Measurements from ENCODE around the gene PDE9A. TPM values are rescaled to one million over a fixed set of nuclear protein-coding genes. Genes with fewer than 3 reads are reported as not detected.
"Not testable (repeated sequence)": the region's sequence is repeated elsewhere in the genome, so short reads cannot be mapped to it uniquely, and the experiment has no call there.

PDE9A gene
- total and polyA plus RNA-seq, 5 donors from 2014 or later, result 1.4 to 7.3 (median 2.6) TPM

DNA sequence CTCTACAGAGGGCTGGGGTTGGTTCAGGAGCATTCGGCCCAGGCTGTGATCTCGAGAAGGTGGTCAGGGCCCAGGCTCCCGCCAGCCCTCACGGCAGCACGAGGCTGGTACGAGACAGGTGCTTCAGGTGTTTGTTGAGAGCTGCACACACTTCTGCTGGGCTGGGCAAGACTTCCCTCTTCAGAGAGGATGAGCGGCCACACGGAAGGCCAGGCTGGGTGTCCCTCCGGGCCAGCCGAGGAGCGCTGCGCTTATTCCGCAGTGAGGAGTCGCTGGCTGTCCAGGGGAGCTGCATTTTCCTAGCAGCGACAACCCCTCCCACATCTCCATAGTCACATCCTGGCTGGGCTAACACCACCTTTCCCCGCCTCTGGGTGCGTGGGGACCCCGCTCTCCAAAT, 50.5 kb downstream of the PDE9A start:
- no peak overlapping the region for H3K4me3 Mint-ChIP-seq
- Histone ChIP-seq H3K36me3 (ENCODE audit: control insufficient read depth, insufficient read depth, low read length) (no peaks in the 10 kb centered on the region), H3K4me1 (ENCODE audit: control insufficient read depth, insufficient read depth, low read length, poor library complexity, severe bottlenecking) (no peaks in the 10 kb centered on the region), H3K9me3 (ENCODE audit: control insufficient read depth in 2 of 2, low read length in 2 of 2) (no peaks in the 10 kb centered on the region), H3K27me3 (ENCODE audit: control insufficient read depth, insufficient read depth, low read length) (no peaks in the 10 kb centered on the region), H3K27ac (ENCODE audit: insufficient read depth, low read length, poor library complexity, severe bottlenecking) (no peak overlapping the region), H3K4me3 (ENCODE audit: low read depth, low read length) (no peak overlapping the region)
- ATAC-seq (ENCODE audit: low read depth in 2 of 2), result no peak
- H3K9me3 Mint-ChIP-seq, result peaks cover 0 to 1% (median 0%) of the 10 kb centered on the region in 7 donors
- H3K4me1 Mint-ChIP-seq, result peaks cover 0 to 4% (median 2%) of the 10 kb centered on the region in 4 donors
- peak overlapping the region in 1 of 3 donors; percentile 57 for H3K27ac Mint-ChIP-seq
- DNase-seq, result no peak
- H3K36me3 Mint-ChIP-seq, result peaks cover 14% of the 10 kb centered on the region
- no peaks in the 10 kb centered on the region for H3K27me3 Mint-ChIP-seq

DNA sequence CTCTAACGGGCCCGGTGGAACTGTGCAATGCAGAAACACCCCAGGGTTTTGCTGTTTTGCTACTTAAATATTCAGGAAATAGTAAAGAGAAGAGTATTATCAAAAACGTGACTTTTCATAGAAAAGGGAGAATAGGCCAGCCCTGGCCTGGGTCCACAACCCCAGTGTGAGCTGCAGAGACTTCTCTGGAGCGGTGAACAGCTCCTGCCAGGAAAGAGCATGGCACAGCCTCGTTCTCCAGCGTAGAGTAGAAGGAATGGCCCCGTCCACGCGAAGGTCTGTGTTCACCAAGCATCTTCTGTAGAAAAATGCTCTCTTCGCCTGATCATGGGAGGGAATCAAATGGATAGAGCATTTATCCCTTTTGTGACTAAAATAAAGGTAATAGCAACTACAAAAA, 51.4 kb downstream of the PDE9A start:
- no peak overlapping the region for H3K4me3 ChIP-seq (ENCODE audit: low read depth, low read length)
- no peaks in the 10 kb centered on the region for H3K27me3 Mint-ChIP-seq
- no peak overlapping the region for H3K4me3 Mint-ChIP-seq
- H3K36me3 ChIP-seq (ENCODE audit: control insufficient read depth, insufficient read depth, low read length), result no peaks in the 10 kb centered on the region
- H3K27me3 ChIP-seq (ENCODE audit: control insufficient read depth, insufficient read depth, low read length), result no peaks in the 10 kb centered on the region
- no peak overlapping the region for H3K27ac ChIP-seq (ENCODE audit: insufficient read depth, low read length, poor library complexity, severe bottlenecking)
- DNase-seq (no peak), ATAC-seq (ENCODE audit: low read depth in 2 of 2) (no peak)
- no peaks in the 10 kb centered on the region for H3K9me3 ChIP-seq (ENCODE audit: control insufficient read depth in 2 of 2, low read length in 2 of 2)
- peak overlapping the region in 1 of 3 donors; percentile 52 for H3K27ac Mint-ChIP-seq
- no peaks in the 10 kb centered on the region for H3K4me1 ChIP-seq (ENCODE audit: control insufficient read depth, insufficient read depth, low read length, poor library complexity, severe bottlenecking)
- peaks cover 15% of the 10 kb centered on the region for H3K36me3 Mint-ChIP-seq
- H3K4me1 Mint-ChIP-seq, result peaks cover 0 to 4% (median 2%) of the 10 kb centered on the region in 4 donors
- peaks cover 0 to 1% (median 0%) of the 10 kb centered on the region in 7 donors for H3K9me3 Mint-ChIP-seq

DNA sequence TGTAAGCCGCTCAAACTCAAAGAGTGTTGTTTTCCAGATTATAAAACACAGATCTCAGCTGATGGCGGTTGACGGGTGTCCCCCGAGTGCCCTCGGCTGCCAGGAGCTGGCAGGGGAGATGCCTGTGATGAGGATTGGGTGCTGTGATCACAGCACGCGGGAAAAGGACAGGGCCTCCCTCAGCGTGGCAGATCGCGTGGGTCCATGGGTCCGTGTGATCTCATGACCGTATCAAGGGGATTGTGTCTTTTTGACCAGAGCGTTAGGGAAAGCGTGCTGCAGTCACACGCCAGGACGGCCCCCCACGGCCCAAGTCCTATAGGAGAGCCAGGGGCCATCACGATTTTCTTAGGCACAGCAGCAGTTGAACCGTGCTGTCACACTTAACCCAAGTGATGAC, 51.9 kb downstream of the PDE9A start:
- no peaks in the 10 kb centered on the region for H3K4me1 ChIP-seq (ENCODE audit: control insufficient read depth, insufficient read depth, low read length, poor library complexity, severe bottlenecking)
- H3K4me3 Mint-ChIP-seq, result no peak overlapping the region
- no peak overlapping the region for H3K27ac Mint-ChIP-seq

DNA sequence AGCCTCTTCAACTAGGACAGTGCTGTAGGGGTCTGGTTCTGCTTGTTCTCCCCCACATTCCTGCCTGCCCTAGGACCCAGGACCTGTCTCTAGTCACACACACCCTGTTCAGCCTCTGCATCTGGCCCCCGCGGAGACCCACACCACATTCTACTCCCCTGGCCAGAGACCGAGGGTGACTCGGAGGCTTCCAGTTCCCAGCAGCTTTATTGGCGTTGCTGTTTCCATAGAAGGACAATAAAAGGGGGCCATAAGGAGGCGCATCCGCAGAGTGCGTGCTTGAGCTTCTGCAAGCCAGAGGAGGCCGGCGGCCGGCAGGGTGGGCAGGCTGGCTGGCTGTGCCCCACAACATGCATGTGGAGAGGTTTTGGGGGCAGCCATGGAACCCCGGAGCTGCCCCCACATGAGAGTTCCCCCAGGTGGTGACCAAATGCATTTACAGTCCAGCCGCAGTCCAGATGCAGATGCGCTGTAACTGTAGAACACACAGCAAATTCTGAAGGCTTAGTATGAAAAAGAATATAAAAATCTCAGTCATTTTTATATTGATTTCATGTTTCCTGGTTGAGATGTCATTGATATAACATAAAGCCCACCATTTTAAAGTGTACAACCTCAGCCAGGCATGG, 52.4 kb downstream of the PDE9A start:
- Mint-ChIP-seq H3K9me3 (peaks cover 0 to 1% (median 0%) of the 10 kb centered on the region in 7 donors), H3K36me3 (peaks cover 15% of the 10 kb centered on the region), H3K27me3 (no peaks in the 10 kb centered on the region), H3K27ac (peak overlapping the region in 1 of 3 donors; percentile 25), H3K4me1 (peaks cover 0 to 4% (median 2%) of the 10 kb centered on the region in 4 donors), H3K4me3 (no peak overlapping the region)
- DNase-seq (no peak), ATAC-seq (ENCODE audit: low read depth in 2 of 2) (no peak)
- Histone ChIP-seq H3K36me3 (ENCODE audit: control insufficient read depth, insufficient read depth, low read length) (no peaks in the 10 kb centered on the region), H3K4me3 (ENCODE audit: low read depth, low read length) (no peak overlapping the region), H3K9me3 (ENCODE audit: control insufficient read depth in 2 of 2, low read length in 2 of 2) (no peaks in the 10 kb centered on the region), H3K4me1 (ENCODE audit: control insufficient read depth, insufficient read depth, low read length, poor library complexity, severe bottlenecking) (no peaks in the 10 kb centered on the region), H3K27ac (ENCODE audit: insufficient read depth, low read length, poor library complexity, severe bottlenecking) (no peak overlapping the region), H3K27me3 (ENCODE audit: control insufficient read depth, insufficient read depth, low read length) (no peaks in the 10 kb centered on the region)

More for the DNA sequence above, 51.9 kb downstream of the PDE9A start:
- Histone ChIP-seq H3K9me3 (ENCODE audit: control insufficient read depth in 2 of 2, low read length in 2 of 2) (no peaks in the 10 kb centered on the region), H3K27ac (ENCODE audit: insufficient read depth, low read length, poor library complexity, severe bottlenecking) (no peak overlapping the region), H3K4me3 (ENCODE audit: low read depth, low read length) (no peak overlapping the region), H3K36me3 (ENCODE audit: control insufficient read depth, insufficient read depth, low read length) (no peaks in the 10 kb centered on the region), H3K27me3 (ENCODE audit: control insufficient read depth, insufficient read depth, low read length) (no peaks in the 10 kb centered on the region)
- DNase-seq (no peak), ATAC-seq (ENCODE audit: low read depth in 2 of 2) (no peak)
- Mint-ChIP-seq H3K4me1 (peaks cover 0 to 4% (median 2%) of the 10 kb centered on the region in 4 donors), H3K9me3 (peaks cover 0 to 1% (median 0%) of the 10 kb centered on the region in 7 donors), H3K36me3 (peaks cover 15% of the 10 kb centered on the region), H3K27me3 (no peaks in the 10 kb centered on the region)

DNA sequence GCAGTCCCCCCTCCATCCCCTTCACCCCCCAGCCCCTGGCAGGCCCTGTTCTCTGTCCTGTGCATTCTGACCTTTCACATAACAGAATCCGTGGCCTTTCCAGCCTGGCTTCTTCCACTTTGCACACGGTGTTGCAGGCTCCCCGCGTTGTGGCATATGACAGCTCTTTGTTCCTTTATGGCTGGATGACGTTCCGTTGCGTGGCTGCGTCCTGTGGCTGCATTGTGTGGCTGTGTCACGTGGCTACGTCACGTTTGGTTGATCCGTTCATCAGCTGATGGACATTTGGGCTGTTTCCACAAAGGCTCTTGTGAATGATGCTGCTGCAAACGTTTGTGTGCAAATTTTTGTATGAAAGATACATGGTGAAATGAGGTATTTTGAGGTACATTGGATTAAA, 53.3 kb downstream of the PDE9A start:
- ATAC-seq (ENCODE audit: low read depth in 2 of 2) (no peak), DNase-seq (no peak)
- H3K4me1 Mint-ChIP-seq, result peaks cover 0 to 4% (median 2%) of the 10 kb centered on the region in 4 donors
- Histone ChIP-seq H3K36me3 (ENCODE audit: control insufficient read depth, insufficient read depth, low read length) (no peaks in the 10 kb centered on the region), H3K4me1 (ENCODE audit: control insufficient read depth, insufficient read depth, low read length, poor library complexity, severe bottlenecking) (no peaks in the 10 kb centered on the region), H3K27ac (ENCODE audit: insufficient read depth, low read length, poor library complexity, severe bottlenecking) (no peak overlapping the region), H3K4me3 (ENCODE audit: low read depth, low read length) (no peak overlapping the region), H3K9me3 (ENCODE audit: control insufficient read depth in 2 of 2, low read length in 2 of 2) (no peaks in the 10 kb centered on the region), H3K27me3 (ENCODE audit: control insufficient read depth, insufficient read depth, low read length) (no peaks in the 10 kb centered on the region)
- peaks cover 0 to 1% (median 0%) of the 10 kb centered on the region in 7 donors for H3K9me3 Mint-ChIP-seq
- H3K36me3 Mint-ChIP-seq, result peaks cover 15% of the 10 kb centered on the region
- no peaks in the 10 kb centered on the region for H3K27me3 Mint-ChIP-seq
- H3K27ac Mint-ChIP-seq, result no peak overlapping the region
- no peak overlapping the region for H3K4me3 Mint-ChIP-seq

DNA sequence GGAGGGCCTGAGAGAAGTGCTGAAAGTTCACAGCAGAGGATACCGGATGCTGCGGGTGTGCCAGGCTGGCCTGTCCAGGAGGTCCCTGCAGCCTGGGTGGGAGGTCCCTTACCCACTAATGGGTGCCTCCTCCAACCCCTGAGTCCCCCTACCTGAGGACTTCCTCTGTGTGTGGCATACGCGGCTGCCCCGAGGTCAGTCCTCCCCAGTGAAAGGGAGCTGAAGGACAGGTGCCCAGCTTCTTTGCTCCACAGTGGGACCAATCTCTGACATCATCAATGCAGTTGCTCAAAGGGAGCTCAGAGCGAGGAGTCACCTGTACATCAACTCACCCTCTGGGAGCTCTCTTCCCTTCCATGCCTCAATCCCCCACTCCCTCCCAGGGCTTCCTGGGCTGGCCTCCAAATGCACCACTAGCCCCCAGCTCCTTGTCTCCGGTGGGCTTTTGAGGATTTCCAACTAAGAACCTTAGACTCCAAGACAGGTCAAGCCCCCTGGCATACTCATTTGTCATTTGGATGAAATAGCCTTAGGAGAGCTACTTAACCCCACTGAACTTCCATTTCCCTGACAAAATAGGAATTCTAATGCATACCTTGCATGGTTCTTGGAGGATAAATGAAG, 53.9 kb downstream of the PDE9A start:
- no peaks in the 10 kb centered on the region for H3K9me3 ChIP-seq (ENCODE audit: control insufficient read depth in 2 of 2, low read length in 2 of 2)
- no peaks in the 10 kb centered on the region for H3K27me3 ChIP-seq (ENCODE audit: control insufficient read depth, insufficient read depth, low read length)
- DNase-seq (no peak), ATAC-seq (ENCODE audit: low read depth in 2 of 2) (no peak)
- peaks cover 12% of the 10 kb centered on the region for H3K36me3 Mint-ChIP-seq
- peaks cover 0 to 3% (median under 1%) of the 10 kb centered on the region in 4 donors for H3K4me1 Mint-ChIP-seq
- H3K27me3 Mint-ChIP-seq, result no peaks in the 10 kb centered on the region
- no peak overlapping the region for H3K4me3 Mint-ChIP-seq
- peaks cover 0 to 1% (median 0%) of the 10 kb centered on the region in 7 donors for H3K9me3 Mint-ChIP-seq
- H3K4me3 ChIP-seq (ENCODE audit: low read depth, low read length), result no peak overlapping the region
- no peaks in the 10 kb centered on the region for H3K4me1 ChIP-seq (ENCODE audit: control insufficient read depth, insufficient read depth, low read length, poor library complexity, severe bottlenecking)
- no peaks in the 10 kb centered on the region for H3K36me3 ChIP-seq (ENCODE audit: control insufficient read depth, insufficient read depth, low read length)
- no peak overlapping the region for H3K27ac ChIP-seq (ENCODE audit: insufficient read depth, low read length, poor library complexity, severe bottlenecking)
- H3K27ac Mint-ChIP-seq, result no peak overlapping the region

DNA sequence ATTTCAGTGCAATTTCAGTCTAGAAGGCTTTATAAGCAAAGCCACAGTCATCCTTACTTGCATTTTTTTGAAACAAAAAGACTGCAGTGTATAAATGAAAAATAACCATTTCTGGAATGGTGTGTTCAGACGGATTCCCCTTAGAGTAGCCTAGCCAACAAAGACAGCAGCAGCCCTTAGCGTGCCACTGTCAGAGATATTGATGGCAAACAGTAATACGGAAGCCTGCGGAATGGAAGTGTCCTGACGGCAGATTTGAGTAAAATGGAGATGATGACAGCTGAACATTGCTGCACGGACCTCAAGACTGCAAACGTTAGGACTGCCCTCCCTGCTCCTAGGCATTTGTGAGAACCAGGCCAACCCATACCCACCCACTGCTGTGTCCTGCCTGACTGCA, 54.7 kb downstream of the PDE9A start:
- Histone ChIP-seq H3K4me1 (ENCODE audit: control insufficient read depth, insufficient read depth, low read length, poor library complexity, severe bottlenecking) (no peaks in the 10 kb centered on the region), H3K27ac (ENCODE audit: insufficient read depth, low read length, poor library complexity, severe bottlenecking) (no peak overlapping the region), H3K9me3 (ENCODE audit: control insufficient read depth in 2 of 2, low read length in 2 of 2) (no peaks in the 10 kb centered on the region), H3K27me3 (ENCODE audit: control insufficient read depth, insufficient read depth, low read length) (no peaks in the 10 kb centered on the region), H3K4me3 (ENCODE audit: low read depth, low read length) (no peak overlapping the region), H3K36me3 (ENCODE audit: control insufficient read depth, insufficient read depth, low read length) (no peaks in the 10 kb centered on the region)
- H3K36me3 Mint-ChIP-seq, result peaks cover 8% of the 10 kb centered on the region
- H3K4me3 Mint-ChIP-seq, result no peak overlapping the region
- H3K27ac Mint-ChIP-seq, result peak overlapping the region in 1 of 3 donors; percentile 47
- H3K4me1 Mint-ChIP-seq, result no peaks in the 10 kb centered on the region
- DNase-seq, result no peak
- H3K27me3 Mint-ChIP-seq, result no peaks in the 10 kb centered on the region
- H3K9me3 Mint-ChIP-seq, result no peaks in the 10 kb centered on the region
- no peak for ATAC-seq (ENCODE audit: low read depth in 2 of 2)

DNA sequence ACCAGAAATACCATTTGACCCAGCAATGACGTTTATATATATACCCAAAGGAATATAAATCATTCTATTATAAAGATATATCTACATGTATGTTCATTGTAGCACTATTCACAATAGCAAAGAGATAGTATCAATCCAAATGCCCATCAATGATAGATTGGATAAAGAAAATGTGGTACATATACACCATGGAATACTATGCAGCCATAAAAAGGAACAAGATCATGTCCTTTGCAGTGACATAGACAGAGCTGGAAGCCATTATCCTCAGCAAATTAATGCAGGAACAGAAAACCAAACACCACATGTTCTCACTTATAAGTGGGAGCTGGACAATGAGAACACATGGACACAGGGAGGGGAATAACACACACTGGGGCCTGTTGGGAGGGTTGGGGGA, 55.5 kb downstream of the PDE9A start:
- peak overlapping the region in 1 of 3 donors; percentile 14 for H3K27ac Mint-ChIP-seq
- H3K4me1 Mint-ChIP-seq, result not testable (repeated sequence)

More for the DNA sequence above, 55.5 kb downstream of the PDE9A start:
- H3K9me3 Mint-ChIP-seq; H3K27me3 Mint-ChIP-seq; H3K4me1 ChIP-seq (ENCODE audit: control insufficient read depth, insufficient read depth, low read length, poor library complexity, severe bottlenecking); H3K4me3 Mint-ChIP-seq; H3K27ac ChIP-seq (ENCODE audit: insufficient read depth, low read length, poor library complexity, severe bottlenecking); ATAC-seq (ENCODE audit: low read depth in 2 of 2); DNase-seq; H3K4me3 ChIP-seq (ENCODE audit: low read depth, low read length); H3K36me3 Mint-ChIP-seq; H3K36me3 ChIP-seq (ENCODE audit: control insufficient read depth, insufficient read depth, low read length); H3K9me3 ChIP-seq (ENCODE audit: control insufficient read depth in 2 of 2, low read length in 2 of 2); H3K27me3 ChIP-seq (ENCODE audit: control insufficient read depth, insufficient read depth, low read length): not testable (repeated sequence)
